ENCODE measurements around the gene CDKAL1.
"Not testable (repeated sequence)": the region's sequence is repeated elsewhere in the genome, so short reads cannot be mapped to it uniquely, and the experiment has no call there.

CDKAL1 gene

DNA sequence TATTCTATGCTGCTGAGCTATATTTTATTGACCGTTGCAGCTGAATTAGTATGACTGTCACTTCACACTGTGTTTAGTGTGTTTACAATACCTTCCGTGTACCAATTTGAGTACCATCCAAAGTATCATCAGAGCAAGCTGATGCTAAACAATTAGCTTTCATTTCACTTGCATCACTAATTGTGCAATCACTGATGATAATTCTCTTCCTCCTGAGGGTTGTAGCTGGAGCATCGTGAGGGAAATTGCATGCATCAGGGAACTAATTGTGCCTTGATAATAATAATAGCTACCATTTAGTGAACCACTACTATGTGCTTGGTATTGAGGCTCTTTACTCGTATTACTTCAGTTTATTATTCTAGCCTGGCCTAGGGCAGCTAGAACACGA is 674.5 kb downstream of the CDKAL1 start:
- DNase-seq (ENCODE audit: low read depth) = no peak

DNA sequence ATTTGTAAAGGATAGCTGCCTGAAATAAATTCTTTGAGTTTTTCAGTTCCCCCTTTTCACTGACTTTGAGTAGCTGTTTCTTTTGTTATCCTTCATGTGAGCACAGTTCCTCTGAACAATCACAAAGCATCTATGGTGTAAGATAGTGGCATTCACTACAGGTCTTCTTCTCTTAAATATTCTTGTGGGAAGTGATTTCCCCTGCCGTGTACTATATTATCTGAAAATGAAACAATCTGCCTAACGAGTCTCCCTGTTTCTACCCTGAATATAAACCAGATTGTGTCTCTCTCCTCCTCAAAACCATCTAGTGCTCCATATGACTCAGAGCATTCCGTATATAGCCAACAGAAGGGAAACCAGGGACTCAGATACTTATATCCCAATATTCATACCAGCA is 679.2 kb downstream of the CDKAL1 start:
- DNase-seq (ENCODE audit: low read depth) = no peak

- DNase-seq (ENCODE audit: low read depth) = no peak
These were observed 680.6 kb downstream of the CDKAL1 start for GRCh38 chr6:21214738-21215448.

DNA sequence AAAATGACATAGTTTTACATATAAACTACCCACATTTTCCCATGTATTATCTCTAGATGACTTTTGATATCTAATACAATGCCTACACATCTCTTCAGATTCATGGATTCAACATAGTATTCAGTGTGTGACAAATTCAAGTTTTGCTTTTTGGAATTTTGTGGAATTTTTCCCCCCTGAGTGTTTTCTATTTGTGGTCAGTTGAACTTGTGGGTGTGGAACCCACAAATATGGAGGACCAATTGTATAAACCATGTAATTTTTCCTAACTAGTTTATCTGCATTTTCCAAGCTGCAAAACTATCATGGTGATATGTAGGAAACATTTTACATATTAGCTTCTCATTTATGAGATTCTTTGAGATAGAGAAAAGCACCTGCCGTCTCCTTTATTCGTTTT is 685.0 kb downstream of the CDKAL1 start:
- no peak for DNase-seq (ENCODE audit: low read depth)

DNA sequence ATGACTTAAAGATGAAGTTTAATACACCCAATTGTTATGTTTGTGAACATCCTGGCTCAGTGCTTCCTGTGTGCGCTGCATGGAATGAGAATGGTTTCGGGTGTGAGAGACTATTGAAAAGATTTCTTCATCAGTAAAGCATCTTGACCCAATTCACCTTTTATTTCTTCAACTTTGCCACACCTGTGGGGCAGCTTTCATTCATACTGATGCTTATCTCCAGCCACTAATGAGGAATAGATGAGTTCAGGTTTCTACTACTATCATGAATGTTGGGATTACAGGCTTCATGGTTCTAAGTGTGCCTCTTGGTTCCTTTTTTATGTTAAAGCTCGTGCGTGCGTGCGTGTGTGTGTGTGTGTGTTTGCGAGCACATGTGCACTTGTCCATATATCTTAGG is 685.6 kb downstream of the CDKAL1 start:
- DNase-seq (ENCODE audit: low read depth) = no peak

DNA sequence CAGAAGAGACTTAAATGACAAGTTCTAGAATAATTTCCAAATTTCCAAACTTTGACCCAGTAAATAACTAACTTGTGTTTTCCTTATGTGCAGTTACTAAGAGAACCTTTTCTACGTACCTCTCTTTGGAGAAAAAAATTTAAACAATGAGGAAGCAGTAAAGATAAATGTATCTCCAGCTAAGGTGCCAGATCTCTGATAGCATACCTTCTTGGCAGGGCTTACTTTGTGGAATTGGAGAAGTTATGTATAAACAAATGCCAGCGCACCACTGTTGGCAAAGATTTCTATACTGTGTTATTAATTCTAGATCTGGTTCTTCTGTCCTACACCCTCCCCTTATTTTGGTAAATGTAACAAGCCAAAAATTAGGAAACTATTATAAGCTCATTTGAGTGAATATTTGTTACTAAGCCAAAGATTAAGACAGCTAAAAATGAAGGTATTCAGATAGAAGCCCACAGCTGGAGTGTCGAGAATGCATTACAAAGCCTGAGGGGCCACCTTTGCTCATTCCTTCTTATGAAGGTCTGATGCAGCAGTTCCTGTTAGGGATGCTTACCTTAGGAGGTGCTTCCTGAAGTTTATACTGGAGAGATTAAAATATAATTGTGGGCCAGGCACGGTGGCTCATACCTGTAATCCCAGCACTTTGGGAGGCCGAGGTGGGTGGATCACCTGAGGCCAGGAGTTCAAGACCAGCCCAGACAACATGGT is 686.2 kb downstream of the CDKAL1 start:
- DNase-seq (ENCODE audit: low read depth) = no peak

- no peak for DNase-seq (ENCODE audit: low read depth)
These were observed 688.4 kb downstream of the CDKAL1 start for GRCh38 chr6:21222656-21223055.

- no peak for DNase-seq (ENCODE audit: low read depth)
These were observed 691.7 kb downstream of the CDKAL1 start for GRCh38 chr6:21225912-21226311.

DNA sequence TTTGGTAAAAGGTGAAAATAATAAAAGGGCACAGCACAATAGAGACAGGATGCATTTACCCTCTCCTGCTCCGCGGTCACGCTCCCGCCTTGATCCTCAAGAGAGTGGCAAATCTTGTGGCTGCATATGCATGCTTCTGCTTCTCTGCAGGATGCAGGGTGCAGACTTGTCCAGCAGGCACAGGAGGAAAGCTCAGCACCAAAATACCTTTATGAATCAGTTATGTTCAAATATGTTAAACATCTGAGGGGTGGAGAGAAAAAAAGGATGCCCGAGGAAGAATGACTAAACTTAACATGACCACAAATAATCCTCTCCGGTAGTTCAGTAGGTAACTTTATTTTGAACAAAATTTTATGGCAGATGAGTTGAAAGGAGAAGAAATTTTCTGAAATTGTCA is 693.2 kb downstream of the CDKAL1 start:
- DNase-seq (ENCODE audit: low read depth) = no peak

DNA sequence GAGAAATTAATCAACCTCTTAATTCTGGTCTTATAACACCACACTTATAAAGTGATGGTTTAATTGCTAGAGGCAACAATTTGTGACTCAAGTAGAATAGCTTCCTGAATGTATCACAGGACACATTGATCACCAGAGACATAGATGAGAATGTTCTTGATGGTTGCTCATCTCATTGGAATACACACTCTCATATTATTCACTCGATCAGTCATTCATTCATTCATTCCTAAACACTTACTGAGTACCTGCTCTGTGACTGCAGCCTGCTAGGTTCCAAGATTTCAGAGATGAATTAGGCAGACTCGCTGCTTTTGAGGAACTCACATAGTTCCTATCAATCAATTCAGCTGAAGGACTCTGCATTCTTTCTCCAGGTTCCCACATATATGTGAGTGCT is 694.2 kb downstream of the CDKAL1 start:
- no peak for DNase-seq (ENCODE audit: low read depth)

GRCh38 chr6:21228876-21229460 is 694.7 kb downstream of the CDKAL1 start:
- DNase-seq (ENCODE audit: low read depth) = no peak

GRCh38 chr6:21230536-21230935 is 696.3 kb downstream of the CDKAL1 start:
- DNase-seq (ENCODE audit: low read depth) = no peak

DNA sequence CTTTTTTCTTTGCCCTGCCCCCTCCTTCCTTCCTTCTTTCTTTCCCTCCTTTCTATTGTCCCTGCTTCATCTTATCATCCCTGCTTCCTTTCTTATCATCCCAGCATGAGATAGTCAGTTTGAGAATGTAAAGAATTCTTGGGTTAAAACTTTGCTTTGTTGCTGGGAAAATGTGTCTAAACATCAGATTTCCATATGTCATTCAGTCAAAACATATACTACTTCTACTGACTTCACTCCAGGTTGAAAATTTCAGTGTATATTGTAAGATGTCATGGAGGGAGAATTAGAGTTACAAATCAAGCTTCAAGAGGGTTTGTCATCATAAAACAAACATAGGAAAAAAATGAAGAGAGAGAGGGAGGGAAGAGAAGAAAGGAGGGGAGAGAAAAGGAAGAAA is 700.9 kb downstream of the CDKAL1 start:
- DNase-seq (ENCODE audit: low read depth) = no peak

GRCh38 chr6:21238208-21238607 is 704.0 kb downstream of the CDKAL1 start:
- DNase-seq (ENCODE audit: low read depth) = no peak

- DNase-seq (ENCODE audit: low read depth) = no peak
These were observed 706.5 kb downstream of the CDKAL1 start for GRCh38 chr6:21240709-21241108.

- no peak for DNase-seq (ENCODE audit: low read depth)
These were observed 707.2 kb downstream of the CDKAL1 start for GRCh38 chr6:21241231-21242130.

DNA sequence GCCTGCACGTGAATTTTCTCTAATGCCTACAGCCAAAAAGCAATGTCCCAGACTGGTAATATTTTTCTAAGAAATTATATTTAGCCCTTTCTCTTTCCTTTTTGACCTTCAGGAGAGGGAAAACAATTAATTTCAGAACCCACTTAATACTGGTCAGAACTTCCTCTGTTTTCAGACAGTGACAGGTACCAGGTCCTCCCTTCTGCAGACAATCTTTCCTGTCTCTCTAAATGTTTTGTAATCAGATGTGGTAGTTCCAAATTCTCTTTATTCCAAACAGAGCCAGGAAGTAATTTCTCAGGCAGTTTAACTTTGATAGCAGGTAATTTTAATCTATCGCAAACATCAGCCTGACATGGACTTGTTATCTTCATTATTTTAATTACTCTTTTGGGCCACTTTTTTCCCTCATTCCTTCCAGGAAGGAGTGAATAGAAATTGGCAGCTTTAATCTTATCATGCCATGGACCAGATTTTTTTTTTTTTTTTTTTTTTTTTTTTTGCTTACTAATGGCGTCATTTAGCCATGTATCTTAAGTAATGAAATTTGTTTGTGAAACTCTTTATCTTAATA is 710.7 kb downstream of the CDKAL1 start:
- DNase-seq (ENCODE audit: low read depth) = no peak

DNA sequence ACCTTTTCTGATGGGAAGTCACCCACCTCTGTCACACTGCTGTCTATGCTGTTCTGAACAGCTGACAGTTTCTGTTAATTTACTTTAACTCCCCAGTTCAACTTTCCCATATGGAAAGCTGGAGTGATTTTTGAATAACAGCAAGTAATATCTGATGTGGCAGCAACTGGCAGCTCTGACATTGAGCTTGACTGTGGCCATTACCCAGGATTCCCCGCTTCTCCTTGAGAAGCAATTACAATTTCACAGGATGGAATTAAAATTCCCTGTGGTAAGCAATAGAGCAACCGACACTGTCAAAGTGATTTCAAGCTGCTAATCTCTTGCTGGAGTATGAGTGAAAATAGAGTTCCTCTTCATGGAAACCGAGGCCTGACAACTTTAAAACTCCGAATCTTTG is 711.2 kb downstream of the CDKAL1 start:
- no peak for DNase-seq (ENCODE audit: low read depth)

- no peak for DNase-seq (ENCODE audit: low read depth)
These were observed 711.8 kb downstream of the CDKAL1 start for GRCh38 chr6:21246075-21246474.

GRCh38 chr6:21254460-21254859 is 720.2 kb downstream of the CDKAL1 start:
- DNase-seq (ENCODE audit: low read depth) = not testable (repeated sequence)

GRCh38 chr6:21256197-21256596 is 721.9 kb downstream of the CDKAL1 start:
- DNase-seq (ENCODE audit: low read depth) = no peak

DNA sequence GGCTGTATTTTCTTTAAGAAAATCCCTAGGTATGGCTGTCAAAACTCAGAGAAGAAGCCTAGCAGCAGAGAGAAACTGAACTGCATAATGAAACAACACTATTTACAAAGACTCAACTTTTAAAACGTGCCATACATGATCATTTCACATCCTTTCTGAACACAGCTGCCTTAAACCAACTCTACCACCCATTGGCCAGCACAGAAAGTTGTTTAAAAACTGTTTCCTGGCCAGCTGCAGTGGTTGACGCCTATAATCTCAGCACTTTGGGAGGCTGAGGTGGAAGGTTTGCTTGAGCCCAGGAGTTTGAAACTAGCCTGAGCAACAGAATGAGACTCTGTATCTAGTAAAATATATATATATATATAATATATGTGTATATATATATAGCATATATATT is 722.9 kb downstream of the CDKAL1 start:
- DNase-seq (ENCODE audit: low read depth) = no peak
